CD8-positive, alpha-beta memory T cell (primary cell): ENCODE results near the gene EFCAB6. TPM values are rescaled to one million over a fixed set of nuclear protein-coding genes. Genes with fewer than 3 reads are reported as not detected.

Experiments used
- CTCF ChIA-PET: fragments of 350-600 bp; sonication (Branson Sonifier 250); formaldehyde crosslinking; loops from one replicate; lab custom pipeline; 2021; ENCODE audit warnings: antibody characterized with exemption; lab: Charles Lee
- POLR2A ChIA-PET: fragments of 350-600 bp; sonication (Branson Sonifier 250); formaldehyde crosslinking; loops from one replicate; lab custom pipeline; 2021; ENCODE audit warnings: antibody characterized with exemption; lab: Charles Lee
- DNase-seq, 5 donors: peaks; one replicate each; pipeline versions ENCODE4 v3.0.0 to v3.0.0-alpha.2; 2020 to 2022; ENCODE audit warnings: mixed read lengths in 1 of 5
- H3K27ac ChIP-seq: one replicate; pipeline ENCODE4 v1.7.0; 2013; ENCODE audit warnings: low read depth, mild to moderate bottlenecking, low read length, moderate library complexity
- H3K27me3 ChIP-seq: 2 replicates; pipeline ENCODE4 v1.7.0; 2013; ENCODE audit warnings: low read length, mild to moderate bottlenecking; ENCODE audit not compliant: insufficient read depth, poor library complexity, severe bottlenecking
- H3K36me3 ChIP-seq: 2 replicates; pipeline ENCODE4 v1.7.0; 2013; ENCODE audit warnings: mild to moderate bottlenecking, low read length, moderate library complexity; ENCODE audit not compliant: insufficient read depth
- H3K4me1 ChIP-seq: 2 replicates; pipeline ENCODE4 v1.7.0; 2013; ENCODE audit warnings: mild to moderate bottlenecking, low read length, moderate library complexity; ENCODE audit not compliant: insufficient read depth
- H3K4me3 ChIP-seq: 2 replicates; pipeline ENCODE4 v1.7.0; 2013; ENCODE audit warnings: mild to moderate bottlenecking, low read length
- H3K9me3 ChIP-seq: 2 replicates; pipeline ENCODE4 v1.7.0; 2013; ENCODE audit warnings: mild to moderate bottlenecking, low read length
- H3K27ac Mint-ChIP-seq, 8 donors: one replicate each; pipeline ENCODE4 v1.8.0; 2020 to 2021; ENCODE audit warnings: mixed read lengths in 8 of 8, mild to moderate bottlenecking in 6 of 8, inconsistent platforms in 3 of 8, moderate library complexity in 3 of 8
- H3K27me3 Mint-ChIP-seq, 2 donors: one replicate each; pipeline ENCODE4 v1.8.0; 2020 to 2021; ENCODE audit warnings: mixed read lengths in 2 of 2, mild to moderate bottlenecking in 1 of 2, moderate library complexity in 1 of 2
- H3K36me3 Mint-ChIP-seq, 3 donors: one replicate each; pipeline ENCODE4 v1.8.0; 2020 to 2021; ENCODE audit warnings: mixed read lengths in 3 of 3, inconsistent platforms in 1 of 3, mild to moderate bottlenecking in 1 of 3
- H3K4me1 Mint-ChIP-seq, 3 donors: one replicate each; pipeline ENCODE4 v1.8.0; 2020 to 2021; ENCODE audit warnings: mixed read lengths in 3 of 3, inconsistent platforms in 1 of 3, mild to moderate bottlenecking in 1 of 3
- H3K4me3 Mint-ChIP-seq, 7 donors: one replicate each; pipeline ENCODE4 v1.8.0; 2020 to 2021; ENCODE audit warnings: mixed read lengths in 7 of 7, mild to moderate bottlenecking in 6 of 7, moderate library complexity in 4 of 7, inconsistent platforms in 2 of 7
- H3K9me3 Mint-ChIP-seq, 5 donors: one replicate each; pipeline ENCODE4 v1.8.0; 2020 to 2022; ENCODE audit warnings: mixed read lengths in 5 of 5, mild to moderate bottlenecking in 3 of 5, moderate library complexity in 2 of 5, inconsistent platforms in 1 of 5
- polyA plus RNA-seq: library from polyadenylated mRNA; unstranded; fragments of 300-500 nt; fragmentation: Illumina TruSeq; gene quantifications from one replicate; pipeline ENCODE4 v1.2.3, GENCODE V29; 2021
- total RNA-seq, 2 experiments: library from RNA; stranded (reverse); gene quantifications; one replicate each; pipeline ENCODE4 v1.2.3, GENCODE V29; 2021

EFCAB6 gene
- total and polyA plus RNA-seq, 3 experiments from 2014 or later: 0.22 to 0.72 (median 0.64) TPM

DNA sequence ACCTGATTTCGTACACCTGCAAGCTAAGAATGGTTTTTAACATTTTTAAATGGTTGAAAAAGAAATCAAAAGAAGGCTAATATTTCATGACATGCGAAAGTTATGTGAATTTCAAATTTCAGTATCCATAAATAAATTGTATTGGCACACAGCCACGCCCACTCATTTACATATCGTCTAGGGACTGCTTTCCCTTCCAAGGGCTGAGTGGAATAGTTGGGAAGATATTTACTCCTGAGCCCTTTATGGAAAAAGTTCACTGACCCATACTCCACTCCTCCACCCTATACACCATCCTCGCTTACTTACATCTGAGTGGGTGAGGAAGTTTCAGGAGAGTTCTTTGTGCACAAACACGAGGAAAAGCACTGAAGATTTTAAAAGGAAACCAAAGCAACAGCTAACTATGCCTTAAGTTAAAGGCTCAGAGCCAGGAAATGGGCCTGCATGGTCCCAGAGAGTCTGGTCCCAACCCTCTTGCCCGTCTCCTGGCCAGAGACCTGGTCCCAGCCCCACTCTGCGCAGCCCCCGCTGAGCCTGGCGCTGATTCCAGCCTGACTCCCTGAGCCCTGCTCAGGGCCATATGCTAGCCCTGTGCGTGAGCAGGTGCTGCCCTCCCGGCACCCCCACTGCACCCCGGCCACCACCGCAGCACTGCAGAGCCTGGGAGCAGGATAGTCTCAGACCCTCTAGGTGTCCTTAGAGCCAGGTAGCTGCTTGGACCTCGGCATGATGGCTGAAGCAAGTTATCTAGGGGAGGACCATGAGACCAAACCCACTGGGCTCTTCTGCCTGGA lies 69.8 kb downstream of the EFCAB6 start:
- H3K4me3 ChIP-seq: no peak overlapping the region
- ChIA-PET CTCF (no interaction called here), POLR2A (no interaction called here)
- Mint-ChIP-seq H3K9me3 (no peaks in the 10 kb centered on the region), H3K4me1 (no peaks in the 10 kb centered on the region), H3K36me3 (peaks cover 0 to 2% (median 0%) of the 10 kb centered on the region in 3 donors), H3K4me3 (no peak overlapping the region), H3K27ac (no peak overlapping the region), H3K27me3 (peaks cover 1 to 24% of the 10 kb centered on the region in 2 donors)
- DNase-seq: no peak
- no peaks in the 10 kb centered on the region for H3K36me3 ChIP-seq
- no peaks in the 10 kb centered on the region for H3K4me1 ChIP-seq
- no peak overlapping the region for H3K27ac ChIP-seq
- H3K9me3 ChIP-seq: no peaks in the 10 kb centered on the region
- H3K27me3 ChIP-seq: no peaks in the 10 kb centered on the region

DNA sequence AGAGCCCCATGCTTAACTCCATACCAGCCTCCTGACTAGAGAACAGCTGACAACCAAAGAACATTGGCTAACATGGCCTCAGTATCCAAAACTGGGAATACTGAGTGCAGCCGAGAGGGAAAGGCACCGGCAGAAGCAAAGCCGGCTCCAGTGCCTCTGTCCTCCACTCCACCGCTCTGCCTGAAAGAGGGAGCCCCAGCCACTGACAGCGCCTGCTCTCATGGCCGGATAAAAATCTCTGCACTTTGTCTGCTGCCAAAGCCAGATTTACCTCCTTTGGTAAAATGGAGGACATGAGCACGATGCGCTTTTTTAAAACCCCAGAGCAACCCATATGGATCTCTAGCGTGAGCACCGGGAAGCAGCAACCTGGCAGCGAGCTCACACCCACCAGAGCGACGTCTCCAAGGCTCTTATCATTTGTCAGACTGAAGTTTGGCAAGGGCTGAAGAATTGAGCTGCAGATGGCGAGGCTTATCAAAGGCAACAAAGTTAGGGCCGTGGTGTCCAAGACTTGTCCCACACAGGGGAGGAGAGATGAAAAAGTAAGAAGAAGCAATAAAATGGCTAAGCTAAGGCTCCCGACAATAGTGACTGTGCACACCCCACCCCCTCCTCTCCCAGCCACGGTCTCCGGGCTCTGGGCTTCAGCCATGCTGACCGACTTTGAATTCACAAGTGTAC lies 71.4 kb downstream of the EFCAB6 start:
- ChIA-PET CTCF (no interaction called here), POLR2A (no interaction called here)
- Mint-ChIP-seq H3K4me1 (no peaks in the 10 kb centered on the region), H3K27me3 (peaks cover 1 to 16% of the 10 kb centered on the region in 2 donors), H3K27ac (no peak overlapping the region), H3K9me3 (no peaks in the 10 kb centered on the region), H3K4me3 (no peak overlapping the region), H3K36me3 (peaks cover 0 to 2% (median 0%) of the 10 kb centered on the region in 3 donors)
- H3K9me3 ChIP-seq: no peaks in the 10 kb centered on the region
- DNase-seq: no peak
- H3K4me3 ChIP-seq: no peak overlapping the region
- H3K36me3 ChIP-seq: no peaks in the 10 kb centered on the region
- H3K4me1 ChIP-seq: no peaks in the 10 kb centered on the region
- H3K27ac ChIP-seq: no peak overlapping the region
- H3K27me3 ChIP-seq: no peaks in the 10 kb centered on the region

DNA sequence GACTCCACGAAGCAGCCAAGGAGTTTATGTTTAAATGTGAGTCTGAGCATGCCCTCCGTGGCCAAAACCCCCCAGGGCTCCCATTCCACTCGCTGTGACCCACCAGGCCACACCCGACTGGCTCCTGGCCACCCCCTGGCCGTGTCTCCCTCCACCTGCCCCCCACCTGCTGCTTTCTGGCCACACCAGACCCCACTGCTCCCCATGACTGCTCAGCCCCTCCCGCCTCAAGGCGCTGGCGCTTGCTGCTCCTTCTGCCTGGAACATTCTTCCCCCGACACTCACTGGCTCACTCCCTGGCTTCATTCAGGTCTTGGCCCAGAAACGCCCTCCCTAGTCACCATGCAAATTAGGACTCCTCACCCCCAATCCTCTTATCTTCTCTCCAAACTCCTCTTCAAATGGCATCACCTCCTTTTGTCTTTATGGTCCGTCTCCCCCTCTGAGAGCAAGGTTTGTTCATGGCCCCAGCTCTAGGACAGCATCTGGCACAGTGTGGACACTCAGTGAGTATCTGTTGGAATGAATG lies 72.2 kb downstream of the EFCAB6 start:
- H3K4me1 ChIP-seq: no peaks in the 10 kb centered on the region
- ChIA-PET CTCF (no interaction called here), POLR2A (no interaction called here)
- H3K36me3 ChIP-seq: no peaks in the 10 kb centered on the region
- Mint-ChIP-seq H3K4me1 (no peaks in the 10 kb centered on the region), H3K4me3 (no peak overlapping the region), H3K9me3 (no peaks in the 10 kb centered on the region), H3K27me3 (peaks cover 1 to 12% of the 10 kb centered on the region in 2 donors), H3K36me3 (peaks cover 0 to 2% (median 0%) of the 10 kb centered on the region in 3 donors), H3K27ac (no peak overlapping the region)
- H3K4me3 ChIP-seq: no peak overlapping the region
- H3K27ac ChIP-seq: no peak overlapping the region
- H3K27me3 ChIP-seq: no peaks in the 10 kb centered on the region
- no peak for DNase-seq
- H3K9me3 ChIP-seq: no peaks in the 10 kb centered on the region

DNA sequence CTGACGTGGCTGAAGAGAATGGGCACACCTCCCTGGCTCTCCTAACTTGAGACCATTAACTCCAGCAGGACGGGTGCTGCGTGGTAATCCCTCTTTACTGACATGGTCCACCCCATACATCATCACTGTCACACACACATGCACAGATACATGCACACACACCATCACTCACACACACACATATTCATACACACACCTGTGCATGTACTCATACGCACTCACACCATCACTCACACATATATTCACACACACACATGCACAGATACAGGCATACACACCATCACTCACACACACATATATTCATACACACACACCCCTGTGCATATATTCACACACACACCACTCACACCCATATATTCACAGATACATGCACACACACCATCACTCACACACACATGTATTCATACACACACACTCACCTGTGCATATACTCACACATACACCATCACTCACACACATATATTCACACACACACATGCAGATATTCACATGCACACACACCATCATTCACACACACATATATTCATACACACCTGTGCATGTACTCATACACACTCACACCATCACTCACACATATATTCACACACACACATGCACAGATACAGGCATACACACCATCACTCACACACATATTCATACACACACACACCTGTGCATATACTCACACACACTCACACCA lies 74.8 kb downstream of the EFCAB6 start:
- Mint-ChIP-seq H3K4me3 (no peak overlapping the region), H3K4me1 (no peaks in the 10 kb centered on the region), H3K36me3 (no peaks in the 10 kb centered on the region), H3K27me3 (peaks cover 0 to 6% of the 10 kb centered on the region in 2 donors), H3K27ac (no peak overlapping the region), H3K9me3 (no peaks in the 10 kb centered on the region)
- DNase-seq: no peak
- ChIA-PET POLR2A (no interaction called here), CTCF (no interaction called here)
- no peak overlapping the region for H3K27ac ChIP-seq
- H3K27me3 ChIP-seq: no peaks in the 10 kb centered on the region
- no peaks in the 10 kb centered on the region for H3K36me3 ChIP-seq
- H3K9me3 ChIP-seq: no peaks in the 10 kb centered on the region
- no peak overlapping the region for H3K4me3 ChIP-seq
- no peaks in the 10 kb centered on the region for H3K4me1 ChIP-seq

DNA sequence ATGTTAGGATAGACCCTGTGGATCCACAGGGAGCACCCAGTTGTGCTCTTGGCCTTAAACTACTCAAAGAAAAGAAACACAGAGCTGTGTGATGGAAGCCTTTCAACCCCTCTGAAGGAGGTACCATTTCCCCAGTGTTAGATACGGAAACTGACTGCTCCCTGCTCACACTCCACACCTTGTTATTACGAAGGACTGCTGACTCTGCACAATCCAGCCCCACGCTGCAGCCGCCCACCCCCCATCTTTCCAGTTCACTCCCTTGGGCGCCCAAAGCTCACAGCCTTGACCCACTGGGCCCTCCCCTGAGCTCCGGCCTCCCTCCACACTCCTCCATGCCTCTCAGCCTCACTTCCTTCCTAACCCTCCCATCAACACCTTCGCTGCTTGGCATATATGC lies 75.5 kb downstream of the EFCAB6 start:
- no peaks in the 10 kb centered on the region for H3K9me3 Mint-ChIP-seq

DNA sequence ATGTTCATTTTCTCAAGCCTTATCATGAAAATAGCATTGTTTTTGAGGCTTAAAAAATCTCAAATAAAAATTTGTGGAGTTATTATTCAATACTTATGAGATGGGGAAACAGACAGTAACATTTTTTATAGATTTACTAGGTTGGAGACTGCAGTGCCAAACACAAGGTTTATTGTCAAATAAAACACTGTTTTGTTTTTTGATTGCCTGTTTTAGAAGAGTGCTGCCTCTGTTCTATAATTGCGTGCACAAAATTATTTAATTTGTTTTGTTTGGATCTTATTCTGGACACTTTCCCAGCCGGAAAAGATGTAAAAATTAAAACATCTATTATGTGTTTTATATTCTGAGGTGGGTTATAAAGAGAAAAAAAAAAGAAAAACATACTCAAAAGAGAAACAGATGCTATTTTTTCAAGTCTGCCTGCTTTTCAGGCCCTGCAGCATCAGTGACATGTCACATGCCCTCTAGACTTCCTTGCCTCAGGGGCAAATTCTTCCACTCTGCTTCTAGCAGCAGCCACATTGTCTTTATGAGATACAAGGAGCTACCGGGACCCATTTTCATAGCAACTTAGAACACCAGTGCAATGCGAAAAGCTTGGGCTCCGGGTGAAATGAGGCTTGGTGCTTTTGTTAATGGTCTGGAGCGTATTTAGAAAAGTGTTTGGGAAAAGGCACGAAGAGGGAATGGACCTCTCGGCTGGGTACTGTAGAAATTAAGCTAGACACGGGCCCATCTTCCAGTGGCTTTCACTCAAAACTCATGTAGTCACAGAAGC lies 77.5 kb downstream of the EFCAB6 start:
- no peaks in the 10 kb centered on the region for H3K36me3 Mint-ChIP-seq

More for the DNA sequence above, 75.5 kb downstream of the EFCAB6 start:
- no peaks in the 10 kb centered on the region for H3K4me1 Mint-ChIP-seq
- CTCF ChIA-PET: no interaction called here
- H3K27me3 Mint-ChIP-seq: peaks cover 0 to 6% of the 10 kb centered on the region in 2 donors
- no peak for DNase-seq
- H3K27ac Mint-ChIP-seq: no peak overlapping the region
- no peaks in the 10 kb centered on the region for H3K4me1 ChIP-seq
- no peak overlapping the region for H3K4me3 ChIP-seq
- H3K36me3 Mint-ChIP-seq: no peaks in the 10 kb centered on the region
- H3K4me3 Mint-ChIP-seq: no peak overlapping the region
- POLR2A ChIA-PET: no interaction called here
- H3K36me3 ChIP-seq: no peaks in the 10 kb centered on the region
- H3K27ac ChIP-seq: no peak overlapping the region
- no peaks in the 10 kb centered on the region for H3K9me3 ChIP-seq
- no peaks in the 10 kb centered on the region for H3K27me3 ChIP-seq

DNA sequence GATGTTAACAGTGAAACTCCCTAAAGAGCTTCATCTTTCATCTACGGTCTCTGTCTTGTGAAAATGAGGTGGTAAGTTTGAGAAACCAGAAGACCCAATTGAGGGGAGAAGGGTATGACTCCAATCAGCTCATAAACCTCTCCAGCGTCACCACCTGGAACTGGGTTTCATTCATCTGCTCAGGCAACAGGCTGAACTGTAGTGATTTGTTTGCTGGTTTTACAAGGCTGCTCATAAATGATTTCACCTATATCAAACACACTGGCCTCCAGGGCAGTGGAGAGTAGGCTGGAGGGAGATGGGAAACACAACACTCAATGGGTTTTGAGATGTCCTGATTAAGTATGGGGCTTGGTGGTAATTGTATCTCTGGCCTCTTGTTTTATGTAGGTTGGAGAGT lies 79.0 kb downstream of the EFCAB6 start:
- peaks cover 7 to 18% of the 10 kb centered on the region in 2 donors for H3K27me3 Mint-ChIP-seq
- Histone ChIP-seq H3K27ac (no peak overlapping the region), H3K4me3 (no peak overlapping the region), H3K4me1 (no peaks in the 10 kb centered on the region), H3K27me3 (no peaks in the 10 kb centered on the region), H3K36me3 (no peaks in the 10 kb centered on the region), H3K9me3 (no peaks in the 10 kb centered on the region)
- no peaks in the 10 kb centered on the region for H3K36me3 Mint-ChIP-seq
- DNase-seq: no peak
- H3K4me3 Mint-ChIP-seq: no peak overlapping the region
- H3K4me1 Mint-ChIP-seq: no peaks in the 10 kb centered on the region
- POLR2A ChIA-PET: no interaction called here
- CTCF ChIA-PET: no interaction called here
- no peak overlapping the region for H3K27ac Mint-ChIP-seq
- peaks cover 0 to under 1% (median 0%) of the 10 kb centered on the region in 5 donors for H3K9me3 Mint-ChIP-seq

More for the DNA sequence above, 77.5 kb downstream of the EFCAB6 start:
- H3K27ac ChIP-seq: no peak overlapping the region
- ChIA-PET CTCF (no interaction called here), POLR2A (no interaction called here)
- no peaks in the 10 kb centered on the region for H3K9me3 ChIP-seq
- no peak for DNase-seq
- Mint-ChIP-seq H3K27me3 (peaks cover 3 to 16% of the 10 kb centered on the region in 2 donors), H3K4me1 (no peaks in the 10 kb centered on the region), H3K9me3 (no peaks in the 10 kb centered on the region), H3K27ac (no peak overlapping the region), H3K4me3 (no peak overlapping the region)
- H3K36me3 ChIP-seq: no peaks in the 10 kb centered on the region
- H3K4me3 ChIP-seq: no peak overlapping the region
- H3K4me1 ChIP-seq: no peaks in the 10 kb centered on the region
- no peaks in the 10 kb centered on the region for H3K27me3 ChIP-seq
